ENCODE measurements around the gene RBFOX2. TPM values are rescaled to one million over a fixed set of nuclear protein-coding genes. Genes with fewer than 3 reads are reported as not detected.
A peak's percentile ranks its signal among the peaks of the same experiment; 100 is the strongest.

RBFOX2 gene
- total RNA-seq, 1 experiment from 2014 or later, result 62.2 TPM

GRCh38 chr22:35986088-35986487, 42.5 kb downstream of the RBFOX2 start:
- peak; percentile 36 for DNase-seq (ENCODE audit: low spot score)
- in situ Hi-C loops (cut with HindIII; ENCODE audit: low sequenced_read_pairs), result no loop called here

DNA sequence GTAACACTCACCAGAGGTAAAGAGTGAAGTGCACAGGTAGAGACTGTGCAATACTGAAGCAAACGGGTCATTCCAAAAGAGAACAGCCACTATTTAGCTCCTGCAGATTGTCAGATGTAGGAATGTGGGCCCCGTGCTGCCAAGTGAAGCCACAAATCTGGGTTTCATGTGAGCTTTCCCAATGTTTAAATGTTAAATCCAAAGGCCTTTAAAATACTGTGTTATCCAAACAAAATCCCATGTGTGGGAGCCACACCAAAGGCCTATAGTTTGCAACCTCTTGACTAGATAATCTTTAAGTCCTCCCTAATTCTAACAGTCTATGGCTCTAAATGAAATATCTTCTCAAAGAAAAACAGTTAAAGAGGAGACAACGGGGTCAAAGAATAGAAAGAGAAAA, 43.3 kb downstream of the RBFOX2 start:
- in situ Hi-C loops (cut with HindIII; ENCODE audit: low sequenced_read_pairs), result no loop called here
- no peak for DNase-seq (ENCODE audit: low spot score)

- no peak for DNase-seq (ENCODE audit: low spot score)
- in situ Hi-C loops (cut with HindIII; ENCODE audit: low sequenced_read_pairs), result no loop called here
Measured at GRCh38 chr22:35984183-35985175, 44.1 kb downstream of the RBFOX2 start.

GRCh38 chr22:35981900-35982299, 46.7 kb downstream of the RBFOX2 start:
- DNase-seq (ENCODE audit: low spot score), result no peak
- in situ Hi-C loops (cut with HindIII; ENCODE audit: low sequenced_read_pairs), result no loop called here

DNA sequence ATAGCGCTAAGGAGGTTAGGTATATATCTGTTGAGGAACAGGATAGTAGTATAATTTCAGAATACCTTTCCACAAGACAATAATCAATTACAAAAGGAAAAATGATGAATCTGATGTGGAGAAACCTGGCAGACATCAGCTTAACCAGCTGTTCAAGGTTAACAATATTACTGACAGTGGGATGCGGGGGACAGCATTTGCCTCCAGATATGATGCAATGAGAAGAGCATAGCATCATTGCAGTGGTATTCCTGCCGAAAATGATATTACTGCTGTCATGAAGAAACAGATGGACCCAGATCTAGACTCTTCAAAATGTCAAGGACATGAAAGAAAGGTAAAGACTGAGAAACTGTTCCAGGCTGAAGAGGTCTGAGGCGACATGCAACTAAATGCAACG, 49.7 kb downstream of the RBFOX2 start:
- DNase-seq (ENCODE audit: low spot score), result no peak
- in situ Hi-C loops (cut with HindIII; ENCODE audit: low sequenced_read_pairs), result no loop called here

DNA sequence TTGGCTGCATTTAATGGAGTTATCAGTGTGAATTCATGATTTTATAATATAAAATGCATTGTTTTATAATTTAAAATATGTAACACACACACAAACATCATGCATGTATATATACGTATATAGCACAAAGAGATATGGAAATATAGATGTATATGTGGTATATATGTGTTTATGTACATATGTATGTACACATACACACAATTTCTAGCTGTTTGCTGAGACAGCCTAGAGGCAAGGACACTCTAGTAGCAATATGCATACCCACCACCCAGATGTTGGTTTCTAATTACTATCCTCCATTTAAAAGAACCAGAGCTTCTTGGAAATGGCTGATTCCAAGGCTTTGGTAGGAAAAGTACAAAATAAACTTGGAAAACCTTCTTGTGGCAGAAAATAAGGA, 50.4 kb downstream of the RBFOX2 start:
- in situ Hi-C loops (cut with HindIII; ENCODE audit: low sequenced_read_pairs), result no loop called here
- DNase-seq (ENCODE audit: low spot score), result no peak

DNA sequence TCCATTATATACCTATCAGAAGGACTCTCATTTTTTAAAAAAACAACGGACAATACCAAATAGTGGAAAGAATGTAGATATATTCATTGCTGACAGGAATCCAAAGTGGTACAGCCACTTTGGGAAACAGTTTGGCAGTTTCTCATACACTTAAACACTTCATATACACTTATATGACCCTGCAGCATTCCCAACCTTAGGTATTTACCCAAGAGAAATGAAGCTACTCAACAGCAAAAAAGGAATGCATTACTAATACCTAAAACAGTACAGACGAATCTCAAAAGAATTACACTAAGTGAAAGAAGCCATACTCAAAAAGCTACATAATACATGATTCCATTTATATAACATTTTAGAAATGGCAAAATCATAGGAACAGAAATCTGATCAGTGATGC, 51.5 kb downstream of the RBFOX2 start:
- no peak for DNase-seq (ENCODE audit: low spot score)

DNA sequence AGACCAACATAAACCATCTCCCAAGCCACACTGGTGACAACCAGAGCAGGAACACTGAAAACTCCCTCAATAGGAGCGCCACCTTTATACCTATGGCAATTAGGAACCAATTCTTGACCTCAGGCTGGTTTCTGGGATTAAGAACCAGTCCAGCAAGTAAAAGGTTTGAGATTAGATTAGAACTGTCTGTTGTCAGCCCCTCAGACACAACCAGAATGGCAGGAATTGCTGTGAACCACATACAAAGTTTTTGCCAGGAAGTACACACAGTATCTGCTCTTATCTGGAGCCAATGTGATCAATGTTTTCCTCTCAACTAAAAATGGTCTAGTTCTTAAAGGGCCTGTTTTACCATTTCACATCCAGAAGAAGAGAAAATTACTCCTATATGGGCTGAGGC, 55.2 kb downstream of the RBFOX2 start:
- in situ Hi-C loops (cut with HindIII; ENCODE audit: low sequenced_read_pairs), result no loop called here
- DNase-seq (ENCODE audit: low spot score), result no peak

More for the DNA sequence above, 51.5 kb downstream of the RBFOX2 start:
- in situ Hi-C loops (cut with HindIII; ENCODE audit: low sequenced_read_pairs), result no loop called here

DNA sequence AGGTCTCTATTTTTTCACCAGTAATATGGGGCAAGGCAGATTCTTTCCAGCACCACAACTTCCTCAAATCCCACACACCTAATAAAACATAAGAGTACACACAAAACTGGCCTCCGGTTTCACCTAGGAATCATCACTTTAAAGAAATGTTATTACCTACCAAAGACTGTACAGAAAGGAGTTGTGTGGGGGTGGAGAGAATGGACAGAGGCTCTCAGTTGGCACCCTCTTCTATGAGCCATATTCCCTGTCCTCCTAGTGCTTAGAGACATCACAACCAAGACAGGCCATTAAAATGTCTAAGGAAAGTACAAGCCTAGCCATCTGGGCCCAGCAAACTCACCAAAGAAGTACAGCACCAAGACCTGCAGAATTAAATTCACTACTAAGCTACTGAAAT, 56.1 kb downstream of the RBFOX2 start:
- in situ Hi-C loops (cut with HindIII; ENCODE audit: low sequenced_read_pairs), result no loop called here
- peak; percentile 32 for DNase-seq (ENCODE audit: low spot score)

DNA sequence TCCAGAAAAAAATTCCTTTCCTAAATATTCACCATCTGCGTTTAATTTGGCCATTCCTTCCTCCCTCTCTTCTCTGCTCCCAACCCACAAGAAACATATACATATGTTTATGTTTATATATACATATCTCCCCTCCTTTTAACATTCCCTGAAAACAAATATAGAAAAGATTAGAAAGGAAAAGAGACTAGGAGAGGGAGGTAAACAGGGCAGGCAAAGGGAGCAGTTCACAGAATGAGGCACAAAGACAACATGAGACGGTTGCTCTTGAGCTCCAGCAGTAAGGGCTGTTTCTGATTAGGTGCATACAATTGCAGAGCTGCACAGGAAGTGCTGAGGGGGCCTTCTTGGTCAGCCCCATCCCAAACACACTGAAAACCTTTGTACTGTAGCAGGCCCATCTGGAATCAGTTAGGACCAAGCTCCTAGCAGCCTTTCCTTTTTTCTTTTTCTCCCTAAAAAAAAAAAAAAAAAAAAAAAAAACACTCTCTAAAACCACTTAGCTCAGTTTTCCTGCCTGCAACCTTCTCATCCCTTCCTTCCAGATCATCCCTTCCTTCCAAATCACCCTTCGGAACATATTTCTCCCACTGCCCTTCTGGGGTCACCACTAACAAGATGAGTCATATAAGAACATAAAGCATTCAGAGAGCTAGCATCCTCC, 57.0 kb downstream of the RBFOX2 start:
- in situ Hi-C loops (cut with HindIII; ENCODE audit: low sequenced_read_pairs), result no loop called here
- peak; percentile 48 for DNase-seq (ENCODE audit: low spot score)

GRCh38 chr22:35970616-35971455, 57.8 kb downstream of the RBFOX2 start:
- no peak for DNase-seq (ENCODE audit: low spot score)
- in situ Hi-C loops (cut with HindIII; ENCODE audit: low sequenced_read_pairs), result no loop called here

DNA sequence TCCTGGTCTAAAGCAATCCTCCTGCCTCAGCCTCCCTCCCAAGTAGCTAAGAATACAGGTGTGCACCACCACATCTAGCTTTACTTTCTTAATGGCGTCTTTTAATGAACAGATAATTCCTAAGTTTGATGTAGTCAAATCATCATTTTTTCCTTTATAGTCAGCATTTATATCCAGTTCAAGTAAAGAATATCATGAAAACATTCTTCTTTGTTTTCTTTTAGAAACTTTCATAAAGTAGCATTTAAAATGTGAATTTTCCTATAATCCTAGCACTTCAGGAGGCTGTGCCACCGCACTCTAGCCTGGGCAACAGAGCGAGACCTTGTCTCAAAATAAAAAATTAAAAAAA, 61.6 kb downstream of the RBFOX2 start:
- in situ Hi-C loops (cut with HindIII; ENCODE audit: low sequenced_read_pairs), result no loop called here
- no peak for DNase-seq (ENCODE audit: low spot score)

- DNase-seq (ENCODE audit: low spot score), result no peak
- in situ Hi-C loops (cut with HindIII; ENCODE audit: low sequenced_read_pairs), result no loop called here
Measured at GRCh38 chr22:35966314-35967045, 62.1 kb downstream of the RBFOX2 start.

- in situ Hi-C loops (cut with HindIII; ENCODE audit: low sequenced_read_pairs), result no loop called here
- no peak for DNase-seq (ENCODE audit: low spot score)
Measured at GRCh38 chr22:35963237-35963810, 65.3 kb downstream of the RBFOX2 start.

DNA sequence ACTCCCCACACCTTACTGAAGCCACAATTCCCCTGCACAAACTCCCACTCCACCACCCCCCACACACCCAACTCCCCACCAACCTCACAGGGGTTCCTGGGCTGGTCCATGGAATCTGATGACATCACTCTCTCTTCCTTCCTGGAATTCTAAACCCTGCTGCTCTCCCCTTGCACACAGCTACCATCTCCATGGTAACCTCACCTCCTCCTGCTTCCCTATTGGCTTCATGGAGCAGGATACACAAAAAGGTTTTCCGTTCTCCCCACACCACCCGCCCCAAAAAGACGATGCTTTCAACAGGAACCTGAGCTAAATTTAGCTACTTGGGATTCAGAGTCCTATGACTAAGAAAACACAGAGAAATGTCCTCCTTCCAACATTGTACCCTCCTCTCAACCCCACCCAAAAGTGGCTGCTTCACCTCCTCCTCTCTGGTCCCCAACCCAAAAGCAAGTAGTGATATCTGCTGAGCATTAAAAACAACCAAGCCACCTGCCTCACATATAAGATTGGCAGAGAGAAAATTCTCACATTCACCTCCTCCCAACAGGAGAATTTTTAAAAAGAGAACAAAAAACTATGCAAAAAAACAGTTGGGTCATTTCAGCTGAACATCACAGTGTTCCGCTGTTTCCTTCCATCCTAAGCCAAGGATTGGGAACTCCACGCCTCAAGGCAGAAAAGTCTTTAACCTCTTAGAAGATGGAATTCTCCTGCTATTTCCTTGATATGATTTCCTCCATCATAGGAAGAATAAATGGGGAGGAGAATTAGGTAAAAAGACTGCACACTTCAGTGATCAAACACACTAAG, 66.9 kb downstream of the RBFOX2 start:
- DNase-seq (ENCODE audit: low spot score), result peak; percentile 99
- in situ Hi-C loops (cut with HindIII; ENCODE audit: low sequenced_read_pairs), result no loop called here

- DNase-seq (ENCODE audit: low spot score), result peak; percentile 59
- in situ Hi-C loops (cut with HindIII; ENCODE audit: low sequenced_read_pairs), result no loop called here
Measured at GRCh38 chr22:35960854-35961253, 67.8 kb downstream of the RBFOX2 start.

DNA sequence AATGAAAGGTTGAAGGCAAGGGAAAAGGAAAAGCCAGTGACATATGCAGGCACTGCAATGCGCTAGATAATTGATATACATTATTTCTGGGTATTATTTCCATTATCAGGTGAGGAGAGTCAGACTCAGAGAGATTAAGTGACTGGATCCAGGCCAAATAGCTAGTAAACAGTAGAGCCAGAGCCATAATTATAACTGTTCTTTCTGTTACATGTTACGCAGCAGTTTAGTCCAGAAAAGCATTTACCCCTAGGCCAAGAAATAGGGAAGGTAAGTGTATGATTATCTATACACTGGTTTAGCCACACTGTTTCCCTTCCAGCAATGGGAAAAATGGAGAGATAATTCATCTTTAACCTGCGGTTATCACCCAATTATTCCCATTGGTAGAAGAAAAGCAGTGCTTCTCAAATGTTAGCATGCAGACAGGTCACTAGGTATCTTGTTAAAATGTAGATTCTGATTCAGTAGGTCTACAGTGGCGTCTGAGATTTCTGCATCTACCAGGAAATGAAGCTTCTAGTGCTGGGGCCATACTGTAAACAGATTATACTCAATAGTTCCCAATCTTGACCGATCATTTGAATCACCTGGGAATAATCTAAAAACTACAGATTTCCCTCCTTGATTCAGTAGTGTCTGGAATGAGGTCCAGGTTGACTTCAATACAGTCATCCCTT, 69.4 kb downstream of the RBFOX2 start:
- in situ Hi-C loops (cut with HindIII; ENCODE audit: low sequenced_read_pairs), result no loop called here
- DNase-seq (ENCODE audit: low spot score), result peak; percentile 64
